Right atrium auricular region (tissue), 2 donors: ENCODE data around the gene PALM. TPM values are rescaled to one million over a fixed set of nuclear protein-coding genes. Genes with fewer than 3 reads are reported as not detected.
A peak's percentile ranks its signal among the peaks of the same experiment; 100 is the strongest.

Experiments
- DNase-seq: peaks from one replicate; pipeline ENCODE4 v3.0.0-alpha.2; 2019; ENCODE audit warnings: low spot score
- H3K27ac ChIP-seq, 2 donors: fragments of 200-600 bp; sonication (generic); 1 replicate in 1 of 2; 2 replicates in 1 of 2; pipeline ENCODE4 v1.5.1; 2016 to 2019
- H3K27me3 ChIP-seq, 2 donors: fragments of 200-600 bp; sonication (generic); one replicate each; pipeline versions ENCODE4 v1.5.1 to v1.6.0; 2017 to 2019
- H3K36me3 ChIP-seq: fragments of 200-600 bp; sonication (generic); one replicate; pipeline ENCODE4 v1.5.1; 2016
- H3K4me1 ChIP-seq, 2 donors: fragments of 200-600 bp; sonication (generic); one replicate each; pipeline versions ENCODE4 v1.5.1 to v1.6.0; 2017 to 2019
- H3K4me3 ChIP-seq, 2 donors: fragments of 200-600 bp; sonication (generic); 1 replicate in 1 of 2; 2 replicates in 1 of 2; pipeline ENCODE4 v1.5.1; 2017 to 2019; ENCODE audit warnings: mild to moderate bottlenecking in 1 of 2, moderate library complexity in 1 of 2
- H3K9me3 ChIP-seq, 2 donors: fragments of 200-600 bp; sonication (generic); one replicate each; pipeline ENCODE4 v1.5.1; 2019
- total RNA-seq, 2 donors: library from RNA; depleted of rRNA; stranded (reverse); fragments of >200 nt; gene quantifications; one replicate each; pipeline ENCODE4 v1.1.0, GENCODE V29; 2016
- TF ChIP-seq, protein P1 (sequence below), 2 donors: fragments of 200-600 bp; sonication (generic); IDR thresholded peaks; one replicate each; pipeline ENCODE4 v1.5.1; 2019; ENCODE audit warnings: antibody characterized with exemption in 2 of 2

PALM gene
- total RNA-seq, 2 donors from 2014 or later: 28.7 to 64.9 TPM

DNA sequence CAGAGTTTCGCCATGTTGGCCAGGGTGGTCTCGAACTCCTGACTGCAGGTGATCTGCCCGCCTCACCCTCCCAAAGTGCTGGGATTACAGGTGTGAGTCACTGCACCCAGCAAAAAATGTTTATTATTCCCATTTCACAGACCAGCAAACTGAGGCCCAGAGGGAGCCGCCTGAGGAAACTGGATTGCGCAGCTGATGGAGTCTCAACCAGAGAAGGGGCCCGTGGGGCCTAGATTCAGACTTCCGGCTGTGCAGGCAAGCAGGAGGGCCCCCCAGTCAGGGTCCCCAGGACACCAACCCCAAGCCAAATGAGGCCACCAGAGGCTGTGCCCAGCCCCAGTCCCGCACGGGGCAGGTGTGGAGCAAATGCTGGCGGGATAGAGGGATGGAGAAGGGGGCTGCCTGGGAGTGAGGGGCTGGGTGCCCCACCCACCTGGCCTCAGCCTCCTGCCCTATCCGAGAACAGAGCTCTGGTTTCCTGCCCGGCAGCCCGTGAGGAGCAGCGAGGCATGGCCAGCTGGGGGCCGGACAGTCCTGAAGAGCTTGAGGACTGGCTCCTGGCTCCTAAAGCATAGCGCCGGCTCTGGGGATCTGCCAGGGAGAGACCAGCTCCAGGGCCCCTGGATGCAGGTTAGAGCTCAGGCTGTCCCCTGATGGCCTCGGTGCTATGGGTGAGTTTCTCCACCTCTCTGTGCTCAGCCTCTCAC is 64.1 kb downstream of the PALM start:
- H3K27me3 ChIP-seq: no peaks in the 10 kb centered on the region
- H3K9me3 ChIP-seq: no peaks in the 10 kb centered on the region
- peaks cover 0 to 3% of the 10 kb centered on the region in 2 donors for H3K4me1 ChIP-seq
- TF ChIP-seq, protein P1, sequence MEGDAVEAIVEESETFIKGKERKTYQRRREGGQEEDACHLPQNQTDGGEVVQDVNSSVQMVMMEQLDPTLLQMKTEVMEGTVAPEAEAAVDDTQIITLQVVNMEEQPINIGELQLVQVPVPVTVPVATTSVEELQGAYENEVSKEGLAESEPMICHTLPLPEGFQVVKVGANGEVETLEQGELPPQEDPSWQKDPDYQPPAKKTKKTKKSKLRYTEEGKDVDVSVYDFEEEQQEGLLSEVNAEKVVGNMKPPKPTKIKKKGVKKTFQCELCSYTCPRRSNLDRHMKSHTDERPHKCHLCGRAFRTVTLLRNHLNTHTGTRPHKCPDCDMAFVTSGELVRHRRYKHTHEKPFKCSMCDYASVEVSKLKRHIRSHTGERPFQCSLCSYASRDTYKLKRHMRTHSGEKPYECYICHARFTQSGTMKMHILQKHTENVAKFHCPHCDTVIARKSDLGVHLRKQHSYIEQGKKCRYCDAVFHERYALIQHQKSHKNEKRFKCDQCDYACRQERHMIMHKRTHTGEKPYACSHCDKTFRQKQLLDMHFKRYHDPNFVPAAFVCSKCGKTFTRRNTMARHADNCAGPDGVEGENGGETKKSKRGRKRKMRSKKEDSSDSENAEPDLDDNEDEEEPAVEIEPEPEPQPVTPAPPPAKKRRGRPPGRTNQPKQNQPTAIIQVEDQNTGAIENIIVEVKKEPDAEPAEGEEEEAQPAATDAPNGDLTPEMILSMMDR (IDR thresholded peaks at IDR 0.05): no peak
- no peak overlapping the region for H3K4me3 ChIP-seq
- no peak for DNase-seq
- H3K36me3 ChIP-seq: no peaks in the 10 kb centered on the region
- H3K27ac ChIP-seq: no peak overlapping the region

DNA sequence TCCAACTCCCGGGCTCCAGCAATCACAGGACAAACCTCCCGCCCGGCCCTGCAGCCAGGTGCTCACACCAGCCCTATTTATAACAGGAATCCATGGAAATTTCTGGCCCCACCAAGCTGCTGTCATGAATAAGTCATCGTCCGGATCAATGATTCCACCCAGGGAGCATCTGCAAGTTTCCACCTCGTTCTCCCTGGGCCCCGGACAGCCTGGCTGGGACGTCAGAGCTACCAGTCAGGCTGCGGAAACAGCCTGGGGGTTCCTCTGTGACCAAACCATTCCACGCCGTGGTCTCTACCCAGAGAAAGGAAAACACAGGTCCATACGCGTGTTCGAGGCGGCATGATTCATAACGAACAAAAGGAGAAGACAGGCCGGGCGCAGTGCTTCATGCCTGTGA is 67.8 kb downstream of the PALM start:
- no peak overlapping the region for H3K27ac ChIP-seq
- no peaks in the 10 kb centered on the region for H3K9me3 ChIP-seq
- no peaks in the 10 kb centered on the region for H3K27me3 ChIP-seq
- TF ChIP-seq, protein P1 (IDR thresholded peaks at IDR 0.05): no peak
- no peak overlapping the region for H3K4me3 ChIP-seq
- no peaks in the 10 kb centered on the region for H3K36me3 ChIP-seq
- H3K4me1 ChIP-seq: no peaks in the 10 kb centered on the region
- DNase-seq: no peak

DNA sequence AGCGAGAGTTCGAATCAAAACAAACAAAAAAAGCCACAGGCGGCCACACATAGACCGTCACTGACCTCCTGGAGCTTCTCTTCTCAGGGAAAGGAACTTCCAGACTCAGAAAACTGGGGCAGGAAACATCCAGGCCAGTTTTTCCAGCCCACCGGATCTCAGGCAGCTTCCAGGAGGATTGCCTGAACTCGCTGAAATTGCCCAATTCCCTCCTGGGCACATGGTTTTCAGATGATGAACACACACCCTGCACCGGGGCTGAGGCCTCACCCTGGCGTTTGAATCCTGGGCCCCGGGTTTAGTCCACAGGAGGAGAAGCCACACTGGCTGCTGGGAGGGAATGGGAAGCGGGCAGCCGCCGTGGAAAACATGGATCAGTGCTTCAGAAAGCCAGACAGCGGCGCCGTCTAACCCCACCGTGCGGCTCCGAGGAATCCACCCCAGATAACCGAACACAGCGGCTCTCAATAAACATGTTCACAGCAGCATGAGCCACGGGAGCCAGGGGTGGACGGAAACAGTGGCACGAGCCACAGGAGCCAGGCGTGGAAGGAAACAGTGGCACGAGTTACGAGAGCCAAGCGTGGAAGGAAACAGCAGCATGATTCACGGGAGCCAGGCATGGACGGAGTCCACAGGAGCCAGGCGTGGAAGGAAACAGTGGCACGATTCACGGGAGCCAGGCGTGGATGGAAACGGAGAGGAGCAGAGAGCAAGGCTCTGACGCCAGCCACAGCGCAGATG is 70.3 kb downstream of the PALM start:
- peak; percentile 88 for DNase-seq
- no peaks in the 10 kb centered on the region for H3K27me3 ChIP-seq
- H3K4me1 ChIP-seq: peaks cover 0 to 14% of the 10 kb centered on the region in 2 donors
- TF ChIP-seq, protein P1 (IDR thresholded peaks at IDR 0.05): no peak
- no peaks in the 10 kb centered on the region for H3K9me3 ChIP-seq
- H3K4me3 ChIP-seq: no peak overlapping the region
- peak overlapping the region; percentile 40 to 41 for H3K27ac ChIP-seq
- H3K36me3 ChIP-seq: no peaks in the 10 kb centered on the region

DNA sequence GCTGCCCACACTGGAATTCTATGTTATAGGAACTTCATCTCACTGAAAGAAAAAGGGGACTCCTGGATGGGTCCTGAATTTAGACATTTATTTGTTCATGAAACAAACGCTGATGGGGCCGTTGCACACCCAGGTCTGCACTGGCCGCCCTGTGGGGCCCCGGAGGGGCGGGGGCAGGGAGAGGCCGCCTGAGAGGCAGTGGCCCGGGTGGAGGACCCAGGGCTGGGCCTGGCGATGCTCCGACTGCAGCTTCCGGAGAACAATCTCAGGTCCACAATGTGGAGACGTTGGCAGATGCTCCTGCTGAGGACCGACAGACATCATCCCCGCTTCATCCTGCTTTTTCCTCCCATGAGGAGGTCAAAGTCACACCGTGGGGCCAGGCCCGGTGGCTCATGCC is 72.2 kb downstream of the PALM start:
- TF ChIP-seq, protein P1 (IDR thresholded peaks at IDR 0.05): no peak
- H3K36me3 ChIP-seq: no peaks in the 10 kb centered on the region
- peak overlapping the region in 1 of 2 donors; percentile 44 for H3K4me3 ChIP-seq
- no peak for DNase-seq
- no peak overlapping the region for H3K27ac ChIP-seq
- H3K9me3 ChIP-seq: no peaks in the 10 kb centered on the region
- H3K27me3 ChIP-seq: no peaks in the 10 kb centered on the region
- peaks cover 0 to 14% of the 10 kb centered on the region in 2 donors for H3K4me1 ChIP-seq

DNA sequence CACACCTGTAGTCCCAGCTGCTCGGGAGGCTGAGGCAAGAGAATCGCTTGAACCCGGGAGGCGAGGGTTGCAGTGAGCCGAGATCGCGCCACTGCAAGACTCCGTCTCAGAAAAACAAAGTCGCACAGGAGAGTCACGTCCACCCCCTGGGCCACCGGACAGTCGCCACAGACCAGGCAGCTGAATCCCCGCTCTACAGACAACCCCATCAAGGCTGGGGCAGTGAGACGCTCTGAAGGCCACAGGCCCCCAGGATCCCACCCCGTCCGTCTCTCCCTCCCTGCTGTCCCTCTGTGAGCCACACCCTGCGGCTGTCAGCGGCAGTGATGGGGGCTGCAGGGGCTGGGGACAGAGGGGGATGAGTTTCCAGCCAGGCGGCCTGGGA is 73.1 kb downstream of the PALM start:
- no peaks in the 10 kb centered on the region for H3K9me3 ChIP-seq
- H3K27me3 ChIP-seq: no peaks in the 10 kb centered on the region
- peak overlapping the region; percentile 25 to 44 for H3K4me3 ChIP-seq
- peak overlapping the region in 1 of 2 donors; percentile 53 for H3K27ac ChIP-seq
- no peaks in the 10 kb centered on the region for H3K36me3 ChIP-seq
- peaks cover 0 to 14% of the 10 kb centered on the region in 2 donors for H3K4me1 ChIP-seq
- TF ChIP-seq, protein P1 (IDR thresholded peaks at IDR 0.05): no peak
- DNase-seq: no peak
